GM12878 (cell line): ENCODE data around the gene HIVEP2. TPM values are rescaled to one million over a fixed set of nuclear protein-coding genes. Genes with fewer than 3 reads are reported as not detected.

Source experiments
- ATAC-seq: fragments of 200-7000 bp; cut with Tn5 transposase; 3 replicates; pipeline ENCODE4 v1.9.1; 2020; ENCODE audit warnings: mild to moderate bottlenecking, moderate library complexity
- BruUV-seq: library from RNA; stranded (reverse); fragments of 400-500 nt; replicated peaks from 2 replicates; lab custom pipeline; 2021; lab: Mats Ljungman, UMichigan
- CTCF ChIA-PET: fragments of 300-600 bp; sonication (Branson Sonifier 250); formaldehyde crosslinking; extraction: SDS; loops from one replicate; lab custom pipeline; 2021; ENCODE audit warnings: inconsistent platforms; lab: Yijun Ruan, JAX
- POLR2A ChIA-PET: fragments of 350-600 bp; formaldehyde crosslinking; extraction: SDS; loops from one replicate; lab custom pipeline; 2021; ENCODE audit warnings: inconsistent platforms; lab: Charles Lee
- RAD21 ChIA-PET: fragments of 300-600 bp; sonication (Branson Sonifier 250); formaldehyde crosslinking; loops from one replicate; lab custom pipeline; 2023; ENCODE audit warnings: antibody characterized with exemption; ENCODE audit not compliant: unreplicated experiment; lab: Charles Lee
- SMC1A ChIA-PET: fragments of 300-600 bp; sonication (Branson Sonifier 250); formaldehyde crosslinking; loops from one replicate; lab custom pipeline; 2023; ENCODE audit not compliant: unreplicated experiment, uncharacterized antibody; lab: Charles Lee
- DNase-seq: peaks from one replicate; pipeline ENCODE4 v3.0.0-alpha.2; 2011; ENCODE audit warnings: low read depth, low spot score
- FAIRE-seq: peaks from 3 replicates; lab custom pipeline; 2011; peaks lifted over from hg19 to GRCh38; lab: Jason Lieb, UNC
- H2AFZ ChIP-seq: 2 replicates; pipeline ENCODE4 v1.6.0; 2011; ENCODE audit warnings: low read depth, low read length, control low read depth; ENCODE audit not compliant: control insufficient read depth
- H3K27ac ChIP-seq: 2 replicates; pipeline ENCODE4 v1.5.1; 2011; ENCODE audit warnings: control low read depth; ENCODE audit not compliant: control insufficient read depth, insufficient read depth
- H3K27me3 ChIP-seq, 2 experiments: replicated peaks in 1 of 2; 2 replicates each; pipeline versions ENCODE4 v1.6.0 to v1.6.1; 2011; ENCODE audit warnings: low read length in 1 of 2; ENCODE audit not compliant: control insufficient read depth in 2 of 2, insufficient read depth in 2 of 2
- H3K36me3 ChIP-seq, 2 experiments: 2 replicates each; pipeline ENCODE4 v1.5.1; 2011; ENCODE audit warnings: low read length in 1 of 2; ENCODE audit not compliant: control insufficient read depth in 2 of 2, insufficient read depth in 2 of 2
- H3K4me1 ChIP-seq: 2 replicates; pipeline ENCODE4 v1.6.1; 2011; ENCODE audit warnings: mild to moderate bottlenecking, low read length, moderate library complexity, mixed read lengths; ENCODE audit not compliant: control insufficient read depth, insufficient read depth
- H3K4me2 ChIP-seq: 2 replicates; pipeline ENCODE4 v1.6.0; 2011; ENCODE audit warnings: control low read depth; ENCODE audit not compliant: control insufficient read depth, insufficient read depth
- H3K4me3 ChIP-seq: fragments of 200-600 bp; sonication (generic); 2 replicates; pipeline ENCODE4 v1.5.1; 2016
- H3K79me2 ChIP-seq: 2 replicates; pipeline ENCODE4 v1.6.0; 2011; ENCODE audit warnings: low read length; ENCODE audit not compliant: control insufficient read depth, insufficient read depth
- H3K9ac ChIP-seq: 2 replicates; pipeline ENCODE4 v1.8.0; 2011; ENCODE audit warnings: low read length, control low read depth, mixed read lengths; ENCODE audit not compliant: control insufficient read depth, insufficient read depth
- H3K9me3 ChIP-seq: replicated peaks from 3 replicates; pipeline ENCODE4 v1.5.1; 2011; ENCODE audit warnings: mild to moderate bottlenecking, low read length; ENCODE audit not compliant: control insufficient read depth, insufficient read depth
- H4K20me1 ChIP-seq: 2 replicates; pipeline ENCODE4 v1.6.0; 2011; ENCODE audit not compliant: control insufficient read depth, insufficient read depth
- FOS ChIP-seq: IDR thresholded peaks from 3 replicates; pipeline ENCODE4 v1.6.1; 2011; ENCODE audit warnings: borderline replicate concordance; ENCODE audit not compliant: insufficient read length; ENCODE audit errors: extremely low read depth
- HDGF ChIP-seq: fragments of 450-650 bp; IDR thresholded peaks from 2 replicates; pipeline ENCODE4 v1.6.1; 2016; ENCODE audit warnings: antibody characterized with exemption
- JUNB ChIP-seq: IDR thresholded peaks from 2 replicates; pipeline ENCODE4 v1.6.1; 2016; ENCODE audit warnings: antibody characterized with exemption, mild to moderate bottlenecking
- MTA2 ChIP-seq: fragments of 450-650 bp; IDR thresholded peaks from 2 replicates; pipeline ENCODE4 v1.6.1; 2016; ENCODE audit warnings: low read depth, mild to moderate bottlenecking, moderate library complexity
- NR2F1 ChIP-seq: fragments of 450-650 bp; conservative IDR thresholded peaks from 2 replicates; pipeline ENCODE4 v1.6.1; 2017; ENCODE audit warnings: mild to moderate bottlenecking
- POLR2AphosphoS5 ChIP-seq: IDR thresholded peaks from 2 replicates; pipeline ENCODE4 v1.6.1; 2011; ENCODE audit warnings: mild to moderate bottlenecking, low read length, inconsistent platforms
- RAD21 ChIP-seq: IDR thresholded peaks from 2 replicates; pipeline ENCODE4 v1.6.1; 2011; ENCODE audit warnings: mild to moderate bottlenecking, low read depth, low read length, moderate library complexity; ENCODE audit not compliant: insufficient read depth
- RBBP5 ChIP-seq: fragments of 200-600 bp; sonication (generic); conservative IDR thresholded peaks from 2 replicates; pipeline ENCODE4 v1.6.1; 2016
- SIX5 ChIP-seq: IDR thresholded peaks from 2 replicates; pipeline ENCODE4 v1.6.1; 2011; ENCODE audit warnings: mild to moderate bottlenecking, low read depth, low read length, moderate library complexity; ENCODE audit not compliant: severe bottlenecking
- SMARCA5 ChIP-seq: fragments of 450-650 bp; IDR thresholded peaks from 2 replicates; pipeline ENCODE4 v1.6.1; 2017; ENCODE audit warnings: mild to moderate bottlenecking
- ZNF207 ChIP-seq: fragments of 450-650 bp; IDR thresholded peaks from 2 replicates; pipeline ENCODE4 v1.6.1; 2014; ENCODE audit warnings: antibody characterized with exemption, mild to moderate bottlenecking, borderline replicate concordance
- in situ Hi-C: fragments of 300-500 bp; cut with MboI; formaldehyde crosslinking; loops from 9 replicates; pipeline ENCODE4 v1.14.3; 2018; ENCODE audit warnings: mixed read lengths
- intact Hi-C: fragments of 100-400 bp; cut with micrococcal nuclease; formaldehyde crosslinking; loops from one replicate; pipeline ENCODE4 v1.14.2; 2022; ENCODE audit not compliant: unreplicated experiment
- polyA plus RNA-seq, 11 experiments: library from polyadenylated mRNA; depleted of rRNA in 4 of 11; unstranded in 6 of 11; stranded (reverse) in 5 of 11; fragments of >200 nt; fragmentation: Nextera tagmentation in 4 of 11; fragmentation: Illumina TruSeq in 1 of 11; extraction: Ambion mirVana in 4 of 11; extraction: Trizol in 1 of 11; gene quantifications; 1 replicate in 1 of 11; 2 replicates in 10 of 11; pipeline versions ENCODE4 v1.2.1 to v1.2.3, GENCODE V29; 2011 to 2016; ENCODE audit warnings: inconsistent platforms in 2 of 11, missing spikeins in 2 of 11, low read depth in 1 of 11
- total RNA-seq, 4 experiments: library from RNA; depleted of rRNA in 3 of 4; stranded (reverse); fragments of >200 nt in 3 of 4; fragmentation: Illumina TruSeq in 1 of 4; extraction: Trizol in 1 of 4; gene quantifications; 2 replicates each; pipeline versions ENCODE4 v1.2.1 to v1.2.3, GENCODE V29; 2013 to 2021
- TF ChIP-seq, protein P1 (sequence below): IDR thresholded peaks from 2 replicates; pipeline ENCODE4 v1.6.1; 2012; ENCODE audit warnings: low read length, inconsistent platforms
- TF ChIP-seq, protein P2 (sequence below): IDR thresholded peaks from 2 replicates; pipeline ENCODE4 v1.6.1; 2011; ENCODE audit warnings: borderline replicate concordance, low read depth, mild to moderate bottlenecking, moderate library complexity, low read length; ENCODE audit not compliant: insufficient read depth, poor library complexity, severe bottlenecking
- TF ChIP-seq, protein P3 (sequence below): IDR thresholded peaks from 2 replicates; pipeline ENCODE4 v1.6.1; 2012; ENCODE audit warnings: low read depth, low read length, improper control_type of control experiment

Gene HIVEP2
- total and polyA plus RNA-seq, 10 of the 15 experiments (the other 5 are each of a cell fraction or from before 2014, with no cell fraction given) = 1.2 to 15.7 (median 10.2) TPM

DNA sequence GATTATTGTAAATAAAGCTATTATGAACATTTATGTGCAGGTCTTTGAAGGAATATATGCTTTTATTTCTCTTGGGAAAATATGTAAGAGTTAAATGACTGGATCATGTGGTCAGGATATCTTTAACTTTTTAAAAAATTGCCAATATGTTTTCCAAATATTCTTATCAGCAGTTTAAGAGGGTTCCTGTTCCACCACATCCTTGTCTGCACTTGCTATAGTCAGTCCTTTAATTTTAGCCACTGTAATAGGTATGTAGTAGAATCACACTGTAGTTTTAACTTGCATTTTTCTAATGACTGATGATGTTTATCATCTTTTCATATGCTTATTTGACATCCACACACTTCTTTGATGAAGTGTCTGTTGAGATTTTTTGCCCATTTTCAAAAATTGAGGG is 23.6 kb upstream of the HIVEP2 start:
- ChIA-PET RAD21 (no interaction called here), POLR2A (no interaction called here)
- Histone ChIP-seq H2AFZ (no peak overlapping the region), H3K9me3 (no peaks in the 10 kb centered on the region), H3K27me3 (no peaks in the 10 kb centered on the region), H3K4me2 (no peak overlapping the region), H3K36me3 (no peaks in the 10 kb centered on the region), H3K27ac (no peak overlapping the region), H3K9ac (no peak overlapping the region)
- intact Hi-C loops (no loop called here), in situ Hi-C loops (no loop called here)
- BruUV-seq = no TSS peak
- ATAC-seq = no peak
- no peak for TF ChIP-seq JUNB
- TF ChIP-seq ZNF207 = no peak
- TF ChIP-seq, protein P1, sequence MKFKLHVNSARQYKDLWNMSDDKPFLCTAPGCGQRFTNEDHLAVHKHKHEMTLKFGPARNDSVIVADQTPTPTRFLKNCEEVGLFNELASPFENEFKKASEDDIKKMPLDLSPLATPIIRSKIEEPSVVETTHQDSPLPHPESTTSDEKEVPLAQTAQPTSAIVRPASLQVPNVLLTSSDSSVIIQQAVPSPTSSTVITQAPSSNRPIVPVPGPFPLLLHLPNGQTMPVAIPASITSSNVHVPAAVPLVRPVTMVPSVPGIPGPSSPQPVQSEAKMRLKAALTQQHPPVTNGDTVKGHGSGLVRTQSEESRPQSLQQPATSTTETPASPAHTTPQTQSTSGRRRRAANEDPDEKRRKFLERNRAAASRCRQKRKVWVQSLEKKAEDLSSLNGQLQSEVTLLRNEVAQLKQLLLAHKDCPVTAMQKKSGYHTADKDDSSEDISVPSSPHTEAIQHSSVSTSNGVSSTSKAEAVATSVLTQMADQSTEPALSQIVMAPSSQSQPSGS = no peak
- TF ChIP-seq, protein P2, sequence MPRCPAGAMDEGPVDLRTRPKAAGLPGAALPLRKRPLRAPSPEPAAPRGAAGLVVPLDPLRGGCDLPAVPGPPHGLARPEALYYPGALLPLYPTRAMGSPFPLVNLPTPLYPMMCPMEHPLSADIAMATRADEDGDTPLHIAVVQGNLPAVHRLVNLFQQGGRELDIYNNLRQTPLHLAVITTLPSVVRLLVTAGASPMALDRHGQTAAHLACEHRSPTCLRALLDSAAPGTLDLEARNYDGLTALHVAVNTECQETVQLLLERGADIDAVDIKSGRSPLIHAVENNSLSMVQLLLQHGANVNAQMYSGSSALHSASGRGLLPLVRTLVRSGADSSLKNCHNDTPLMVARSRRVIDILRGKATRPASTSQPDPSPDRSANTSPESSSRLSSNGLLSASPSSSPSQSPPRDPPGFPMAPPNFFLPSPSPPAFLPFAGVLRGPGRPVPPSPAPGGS = no peak
- no peak for TF ChIP-seq SIX5
- TF ChIP-seq FOS = no peak
- TF ChIP-seq RBBP5 = no peak
- TF ChIP-seq, protein P3, sequence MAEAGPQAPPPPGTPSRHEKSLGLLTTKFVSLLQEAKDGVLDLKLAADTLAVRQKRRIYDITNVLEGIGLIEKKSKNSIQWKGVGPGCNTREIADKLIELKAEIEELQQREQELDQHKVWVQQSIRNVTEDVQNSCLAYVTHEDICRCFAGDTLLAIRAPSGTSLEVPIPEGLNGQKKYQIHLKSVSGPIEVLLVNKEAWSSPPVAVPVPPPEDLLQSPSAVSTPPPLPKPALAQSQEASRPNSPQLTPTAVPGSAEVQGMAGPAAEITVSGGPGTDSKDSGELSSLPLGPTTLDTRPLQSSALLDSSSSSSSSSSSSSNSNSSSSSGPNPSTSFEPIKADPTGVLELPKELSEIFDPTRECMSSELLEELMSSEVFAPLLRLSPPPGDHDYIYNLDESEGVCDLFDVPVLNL = no peak
- TF ChIP-seq POLR2AphosphoS5 = no peak
- no peak for TF ChIP-seq HDGF
- no peak for TF ChIP-seq SMARCA5
- no peak for TF ChIP-seq RAD21
- no peak for TF ChIP-seq NR2F1
- no peak for TF ChIP-seq MTA2
- TF ChIP-seq, all 136 proteins: peak for 0
- Histone ChIP-seq H3K4me1 (no peaks in the 10 kb centered on the region), H3K79me2 (no peaks in the 10 kb centered on the region), H3K4me3 (no peak overlapping the region), H4K20me1 (no peaks in the 10 kb centered on the region)
- FAIRE-seq = no peak
- ChIA-PET SMC1A (interaction anchor here (1.0 kb wide), 1 partner anchor 16 kb away, joined by 3 read pairs; no protein-coding TSS in a partner anchor), CTCF (interaction anchor here (1.0 kb wide), 1 partner anchor 16 kb away, joined by 3 read pairs; no protein-coding TSS in a partner anchor)
- no peak for DNase-seq
